IPS-11a (cell line): ENCODE data around the gene VSTM2B.

Experiments used
- H3K4me3 ChIP-seq: one replicate; pipeline ENCODE4 v1.5.1; 2013; ENCODE audit warnings: low read depth, low read length, control low read depth

VSTM2B gene

DNA sequence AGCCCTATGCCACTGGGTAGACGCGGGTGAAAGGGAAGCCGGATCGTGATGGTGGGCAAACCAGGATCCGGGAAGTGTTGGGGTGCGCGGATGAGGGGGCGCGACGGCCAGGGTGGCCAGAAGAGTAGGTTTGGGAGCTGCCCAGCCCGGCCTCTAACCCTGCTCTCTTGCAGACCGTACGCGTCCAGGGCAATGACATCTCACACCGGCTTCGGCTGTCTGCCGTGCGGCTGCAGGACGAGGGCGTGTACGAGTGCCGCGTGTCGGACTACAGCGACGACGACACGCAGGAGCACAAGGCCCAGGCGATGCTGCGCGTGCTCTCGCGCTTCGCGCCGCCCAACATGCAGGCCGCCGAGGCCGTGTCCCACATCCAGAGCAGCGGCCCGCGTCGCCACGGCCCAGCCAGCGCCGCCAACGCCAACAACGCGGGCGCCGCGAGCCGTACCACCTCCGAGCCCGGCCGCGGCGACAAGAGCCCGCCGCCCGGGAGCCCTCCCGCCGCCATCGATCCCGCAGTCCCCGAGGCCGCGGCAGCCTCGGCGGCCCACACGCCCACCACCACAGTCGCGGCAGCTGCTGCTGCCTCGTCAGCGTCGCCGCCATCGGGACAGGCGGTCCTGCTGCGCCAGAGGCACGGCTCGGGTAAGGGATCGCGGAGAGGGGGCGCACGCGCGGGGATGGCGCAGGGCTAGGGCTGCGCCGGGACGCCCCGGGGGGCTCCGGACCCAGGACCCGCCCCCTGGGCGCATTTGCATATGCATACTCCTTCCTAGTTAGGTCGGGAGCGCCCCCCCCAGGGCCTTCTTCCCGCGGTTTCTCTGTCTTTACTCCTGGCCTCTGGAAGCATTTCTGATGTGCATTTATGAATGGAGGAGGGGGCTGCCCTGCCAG lies 4.1 kb downstream of the VSTM2B start:
- H3K4me3 ChIP-seq, result no peak overlapping the region

DNA sequence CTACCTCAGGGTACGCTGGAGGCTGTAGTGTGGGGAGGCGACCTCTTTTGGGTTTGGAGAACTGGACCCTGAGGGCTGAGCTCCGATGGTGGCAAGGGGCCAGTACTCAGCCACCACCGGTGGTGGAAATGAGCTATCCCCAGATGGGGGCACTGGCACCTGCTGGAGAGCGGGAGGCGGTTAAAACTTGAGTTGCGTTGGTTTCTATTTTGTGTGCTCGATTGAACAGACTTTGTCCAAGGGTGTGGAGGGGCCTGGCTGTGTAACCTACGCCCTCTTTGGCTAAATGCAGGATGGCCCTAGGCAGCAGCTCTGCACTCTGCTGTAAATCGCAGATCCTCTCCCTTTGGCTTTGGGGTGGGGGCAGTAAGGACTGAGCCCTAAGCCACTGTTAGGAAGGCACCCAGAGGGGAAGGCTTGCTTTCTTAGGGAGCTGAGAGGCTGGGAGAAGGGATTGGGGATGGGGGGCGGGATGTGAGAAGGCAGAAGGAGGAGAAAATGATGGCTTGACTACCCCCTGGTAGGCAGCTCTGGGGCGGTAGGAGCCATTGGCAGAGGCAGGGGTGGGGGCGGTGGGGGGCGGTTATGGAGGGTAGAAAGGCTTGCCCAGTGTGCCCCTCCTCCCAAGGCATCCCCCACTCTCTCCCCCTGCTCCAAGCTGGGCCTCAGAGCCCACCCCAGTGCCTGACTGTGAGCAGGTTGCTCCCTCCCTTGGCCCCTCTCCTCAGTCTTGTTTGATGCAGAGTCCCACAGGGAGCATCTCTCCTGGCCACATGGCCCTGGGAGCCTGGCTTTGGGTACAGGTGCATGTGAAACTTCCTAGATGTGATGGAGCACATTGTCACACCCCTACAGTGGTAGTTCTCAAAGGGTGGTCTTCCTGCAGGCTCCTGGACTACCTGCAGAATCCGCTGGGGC lies 5.0 kb downstream of the VSTM2B start:
- no peak overlapping the region for H3K4me3 ChIP-seq

DNA sequence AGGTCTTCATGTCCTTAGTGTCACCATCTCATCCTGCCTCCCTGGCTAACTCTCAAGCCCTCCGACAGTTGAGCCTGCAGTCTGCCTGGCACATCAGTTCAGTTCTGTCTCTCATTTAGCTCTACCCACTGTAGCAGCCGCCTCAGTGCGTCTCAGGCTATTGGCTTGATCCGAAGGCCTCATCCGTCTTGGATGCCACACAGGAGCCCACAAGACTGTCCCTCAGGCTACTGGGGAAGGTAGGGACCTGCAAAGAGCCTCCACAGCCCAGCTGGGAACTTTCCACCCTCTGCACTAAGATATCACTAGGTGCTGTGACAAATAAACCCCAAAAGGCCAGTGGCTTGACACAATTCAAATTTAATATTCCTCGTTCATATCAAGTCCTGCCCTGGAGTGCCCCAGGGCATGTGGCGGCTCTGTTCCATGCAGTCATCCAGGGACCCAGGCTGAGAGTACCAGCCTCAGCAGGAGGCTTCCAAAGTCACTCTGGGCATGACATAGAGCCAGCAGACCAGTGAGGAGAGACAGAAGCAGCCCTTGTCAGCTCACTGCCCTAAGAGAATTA lies 5.7 kb downstream of the VSTM2B start:
- H3K4me3 ChIP-seq, result no peak overlapping the region

DNA sequence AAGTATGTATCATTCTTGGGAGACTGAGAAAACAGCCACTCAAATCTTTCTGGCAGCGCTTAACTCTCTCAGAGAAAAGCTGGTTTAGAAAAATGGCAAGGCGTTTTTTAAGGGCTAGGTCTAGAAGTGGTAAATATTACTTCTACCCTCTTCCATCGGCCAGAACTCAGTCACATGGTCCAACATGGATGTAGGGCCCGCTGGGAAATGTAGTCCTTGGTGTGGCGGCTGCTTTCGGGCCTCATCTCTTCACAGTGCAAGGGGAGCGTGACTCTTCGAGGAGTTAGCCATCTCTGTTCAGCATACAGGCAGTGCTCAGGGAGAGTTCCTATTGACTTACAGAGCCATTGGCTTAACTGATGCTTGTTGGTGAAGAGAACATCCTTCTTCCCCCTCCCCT lies 6.3 kb downstream of the VSTM2B start:
- no peak overlapping the region for H3K4me3 ChIP-seq

DNA sequence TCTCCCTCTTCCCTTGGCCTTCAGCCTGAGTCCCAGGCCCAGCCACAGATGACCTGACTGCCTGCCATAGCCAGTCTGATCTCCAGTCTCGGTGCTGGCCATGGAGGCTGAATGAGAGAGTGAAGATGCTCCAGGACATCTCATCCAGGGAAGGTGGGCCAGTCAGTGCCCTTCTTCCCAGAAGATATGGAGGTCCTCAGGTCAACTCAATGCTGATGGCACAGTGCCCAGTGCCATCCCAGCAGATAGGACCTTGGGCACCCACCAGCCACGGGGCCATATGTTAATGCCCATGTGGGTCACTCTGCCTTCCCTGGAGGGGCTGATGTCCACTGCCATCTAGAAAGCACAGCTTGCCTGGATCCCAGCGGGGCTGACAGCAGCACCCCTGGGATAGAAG lies 7.2 kb downstream of the VSTM2B start:
- H3K4me3 ChIP-seq, result no peak overlapping the region

DNA sequence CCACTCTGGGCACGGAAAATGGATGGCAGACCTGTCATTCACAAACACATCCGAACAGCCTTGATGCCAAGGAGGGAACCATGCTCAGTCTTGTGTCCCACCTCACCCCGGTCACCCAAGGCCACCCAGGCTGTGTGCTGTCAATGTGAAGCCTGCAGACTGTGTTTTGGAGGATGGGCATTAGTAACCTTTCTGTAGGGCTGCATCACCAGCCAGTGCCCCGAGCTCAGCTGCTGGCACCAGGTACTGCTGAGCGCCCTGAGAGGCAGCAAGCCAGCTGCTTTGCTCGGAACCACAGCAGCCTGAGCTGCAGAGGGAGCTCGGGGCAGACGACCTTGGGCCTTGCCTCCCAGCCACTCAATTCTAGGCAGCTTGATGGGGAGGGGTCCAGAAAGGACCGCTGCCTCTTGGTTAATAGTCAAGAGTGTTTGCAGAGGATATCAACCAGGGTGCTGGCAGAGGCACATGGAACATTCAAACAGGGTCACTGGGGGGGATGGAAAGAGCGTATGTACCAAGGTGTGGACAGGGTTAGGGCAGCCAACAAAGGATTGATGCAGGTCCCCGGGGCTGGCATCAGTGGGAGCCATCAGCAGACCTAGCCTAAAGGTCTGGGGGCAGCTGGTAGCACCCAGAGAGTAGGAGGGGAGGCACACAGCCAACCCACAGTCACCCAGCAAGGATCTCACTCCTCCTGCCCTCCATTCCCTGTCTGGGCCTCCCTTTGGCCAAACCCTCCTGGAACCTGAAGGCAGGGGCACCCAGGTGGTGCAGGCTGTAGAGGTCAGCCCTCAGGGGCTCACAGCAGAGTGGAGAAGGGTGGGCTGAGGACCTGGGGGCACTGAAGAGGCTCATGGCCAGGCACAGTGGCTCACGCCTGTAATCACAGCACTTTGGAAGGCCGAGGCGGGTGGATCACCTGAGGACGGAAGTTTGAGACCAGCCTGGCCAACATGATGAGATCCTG lies 8.1 kb downstream of the VSTM2B start:
- H3K4me3 ChIP-seq, result no peak overlapping the region

DNA sequence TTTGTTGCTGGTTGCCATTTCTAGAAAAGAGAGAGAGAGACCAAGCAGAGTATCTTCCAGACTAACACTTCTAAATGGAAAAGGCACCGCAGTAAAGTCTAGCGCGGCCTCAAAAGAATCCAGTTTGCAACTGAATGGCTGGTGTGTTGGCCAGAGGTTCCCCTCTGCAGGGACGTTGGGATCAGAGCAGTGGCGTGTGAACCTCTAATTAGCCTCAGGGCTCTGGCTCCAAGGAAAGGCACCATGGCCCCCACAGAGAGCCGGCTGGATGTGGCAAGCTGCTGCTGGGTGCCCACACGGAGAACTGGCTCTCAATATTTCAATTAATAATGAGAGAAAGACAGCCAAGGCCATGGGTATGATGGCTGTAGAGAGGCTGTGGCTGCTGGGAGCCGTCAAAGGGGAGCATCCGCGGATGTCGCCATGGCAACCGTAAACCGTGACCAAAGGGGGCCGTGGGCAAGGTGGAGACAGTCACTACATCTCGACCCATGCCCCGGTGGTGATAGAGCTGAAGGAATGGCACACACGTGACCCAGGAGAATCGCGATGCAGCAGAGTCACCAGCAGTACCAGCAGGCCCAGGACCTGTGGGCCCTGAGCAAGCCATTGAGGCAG lies 9.5 kb downstream of the VSTM2B start:
- no peak overlapping the region for H3K4me3 ChIP-seq

DNA sequence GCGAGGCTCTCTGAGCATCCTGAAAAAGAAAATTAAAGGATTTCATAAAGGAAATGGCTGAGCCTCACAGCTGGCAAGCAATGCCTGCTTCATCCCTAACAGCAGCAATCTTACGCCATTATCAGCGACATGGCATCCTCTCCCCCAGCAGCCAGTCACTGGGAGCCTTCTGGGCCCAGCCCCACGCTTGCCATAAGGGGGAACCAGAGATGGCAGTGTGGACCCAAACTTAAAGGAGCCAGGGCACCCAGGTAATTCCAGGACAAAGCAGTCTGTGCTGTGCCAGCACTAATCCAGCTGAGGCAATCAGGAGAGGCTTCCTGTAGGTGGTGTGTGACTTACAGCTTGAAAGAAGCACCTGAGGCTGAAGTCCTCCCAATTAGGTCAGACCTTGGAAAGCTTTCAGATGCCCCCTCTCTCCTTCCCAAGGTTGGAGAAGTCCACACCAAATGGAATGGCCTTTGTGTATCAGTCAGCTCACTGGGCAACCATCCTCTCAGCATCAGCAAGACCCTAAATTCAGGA lies 10.3 kb downstream of the VSTM2B start:
- no peak overlapping the region for H3K4me3 ChIP-seq

DNA sequence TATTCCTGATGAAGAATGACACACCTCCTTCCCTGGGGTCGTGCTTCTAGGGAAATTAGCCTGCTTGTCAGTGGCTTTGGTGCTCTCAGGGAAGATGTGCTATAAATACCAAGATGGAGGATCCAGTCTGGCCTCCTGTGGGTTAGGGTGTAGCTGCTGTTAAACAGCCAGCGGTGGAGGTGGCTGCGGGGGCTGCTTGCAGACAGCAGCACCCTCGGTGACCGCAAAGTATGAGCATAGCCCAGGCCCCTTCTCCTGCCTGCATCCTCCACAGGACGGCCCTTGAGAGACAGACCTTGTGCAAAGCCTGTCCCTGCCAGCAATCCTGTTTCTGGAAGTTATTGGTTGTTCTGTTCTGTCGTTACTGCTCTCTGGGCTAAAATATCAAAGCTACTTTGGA lies 11.4 kb downstream of the VSTM2B start:
- no peak overlapping the region for H3K4me3 ChIP-seq

DNA sequence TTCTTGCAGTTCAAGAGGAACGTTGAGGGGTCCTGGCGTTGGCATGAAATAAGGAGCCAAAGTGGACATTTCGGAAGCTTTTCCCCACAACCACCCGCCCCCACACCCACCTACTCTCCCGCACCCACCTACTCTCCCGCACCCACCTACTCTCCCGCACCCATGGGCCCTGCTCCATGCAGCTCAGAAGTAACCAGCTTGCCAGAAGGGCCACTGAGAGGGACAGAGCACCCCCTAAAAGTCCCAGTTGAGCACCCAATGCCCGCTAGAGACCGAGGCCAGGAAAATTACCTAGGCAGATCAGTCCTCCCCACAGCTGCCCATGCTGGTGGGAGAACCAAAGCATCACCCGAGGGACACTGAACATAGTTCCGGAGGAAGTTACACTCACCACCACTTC lies 11.8 kb downstream of the VSTM2B start:
- no peak overlapping the region for H3K4me3 ChIP-seq

DNA sequence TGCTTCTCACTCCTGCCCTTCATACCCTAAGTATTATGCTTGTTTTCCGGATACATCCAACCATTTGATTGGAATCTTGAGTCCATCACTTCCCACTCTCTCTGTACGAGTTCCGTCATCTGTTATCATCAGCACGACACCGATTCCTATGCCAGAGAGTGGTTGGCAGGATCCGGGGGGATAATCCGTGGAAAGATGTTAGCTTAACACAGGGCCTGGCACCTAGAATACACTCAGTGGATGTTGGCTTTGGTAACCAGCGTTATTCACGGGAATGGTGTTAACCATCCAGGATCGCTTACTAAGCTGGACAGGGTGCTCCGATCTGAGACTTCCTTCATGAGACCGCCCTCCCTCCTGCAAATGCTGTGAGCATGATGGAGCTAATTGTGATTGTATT lies 12.4 kb downstream of the VSTM2B start:
- no peak overlapping the region for H3K4me3 ChIP-seq

DNA sequence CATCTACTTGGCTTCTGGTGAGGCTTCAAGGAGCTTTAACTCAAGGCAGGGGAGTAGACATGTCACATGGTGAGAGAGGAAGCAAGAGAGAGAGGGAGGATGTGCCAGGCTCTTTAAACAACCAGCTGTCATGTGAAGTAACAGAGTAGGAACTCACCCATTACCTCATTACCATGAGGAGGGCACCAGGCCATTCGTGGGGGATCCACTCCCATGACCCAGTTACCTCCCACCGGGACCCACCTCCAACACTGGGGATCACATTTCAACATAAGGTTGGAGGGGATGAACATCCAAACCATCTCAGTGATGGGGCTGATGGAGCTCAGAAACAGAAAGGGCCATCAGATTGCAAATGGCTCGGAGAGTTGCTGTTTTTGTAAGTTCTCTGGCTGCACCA lies 12.9 kb downstream of the VSTM2B start:
- H3K4me3 ChIP-seq, result no peak overlapping the region

DNA sequence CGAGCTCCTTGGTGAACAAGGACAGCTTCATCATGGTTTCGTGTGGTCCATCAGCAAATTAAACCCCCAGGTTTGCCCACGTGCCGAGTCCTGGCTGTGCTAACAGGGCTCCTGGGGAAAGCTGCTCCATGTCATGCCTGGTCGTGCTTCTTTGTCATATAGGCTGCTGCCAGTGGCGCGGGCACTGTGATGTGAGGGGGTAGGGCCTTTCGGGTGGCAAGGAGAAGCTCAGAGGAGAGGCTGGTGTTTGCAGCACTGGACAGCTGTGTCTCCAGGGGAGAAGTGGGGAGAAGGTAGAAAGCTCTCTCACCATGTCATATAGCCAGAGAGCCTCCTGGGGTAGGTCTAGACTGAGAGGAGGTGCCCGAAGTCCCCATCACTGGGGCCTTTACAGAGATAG lies 13.3 kb downstream of the VSTM2B start:
- H3K4me3 ChIP-seq, result no peak overlapping the region

DNA sequence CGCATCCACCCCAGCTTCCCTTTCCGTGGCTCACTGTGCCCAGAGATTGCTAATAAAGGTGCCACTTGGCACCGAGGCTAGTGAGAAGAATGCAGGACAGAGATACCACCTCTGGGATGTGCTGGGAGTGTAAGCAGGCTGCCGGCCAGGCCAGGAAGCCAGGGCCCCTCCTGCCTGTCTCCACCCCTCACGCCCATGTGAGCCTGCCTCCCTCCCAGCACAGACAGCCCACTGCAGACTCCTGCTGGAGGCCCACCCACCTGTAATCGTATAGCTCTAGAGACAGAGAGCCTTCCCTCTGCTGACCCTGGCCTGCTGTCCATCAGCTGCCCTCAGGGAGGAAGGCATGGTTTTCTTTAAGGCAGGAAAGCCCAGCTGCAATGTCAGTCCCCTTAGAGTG lies 13.9 kb downstream of the VSTM2B start:
- H3K4me3 ChIP-seq, result no peak overlapping the region

DNA sequence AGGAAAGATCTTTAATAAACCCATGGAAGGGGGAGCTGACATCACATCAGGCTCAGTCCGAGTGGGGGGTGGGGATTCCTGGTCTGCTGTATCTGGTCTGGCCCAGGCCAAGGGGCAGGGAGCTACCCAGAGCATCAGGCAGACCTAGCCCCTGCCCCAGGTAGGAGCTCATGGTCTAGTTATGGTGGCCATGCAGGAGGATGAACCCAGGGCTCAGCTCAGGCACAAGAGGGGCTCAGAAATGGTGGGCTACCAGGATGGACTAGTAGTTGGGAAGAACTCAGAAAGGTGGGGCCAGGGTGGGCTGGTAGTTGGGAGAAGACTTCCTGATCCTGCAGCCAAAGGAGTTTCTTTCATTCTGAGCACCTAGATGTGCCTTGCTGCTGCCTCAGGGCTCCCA lies 14.3 kb downstream of the VSTM2B start:
- no peak overlapping the region for H3K4me3 ChIP-seq

DNA sequence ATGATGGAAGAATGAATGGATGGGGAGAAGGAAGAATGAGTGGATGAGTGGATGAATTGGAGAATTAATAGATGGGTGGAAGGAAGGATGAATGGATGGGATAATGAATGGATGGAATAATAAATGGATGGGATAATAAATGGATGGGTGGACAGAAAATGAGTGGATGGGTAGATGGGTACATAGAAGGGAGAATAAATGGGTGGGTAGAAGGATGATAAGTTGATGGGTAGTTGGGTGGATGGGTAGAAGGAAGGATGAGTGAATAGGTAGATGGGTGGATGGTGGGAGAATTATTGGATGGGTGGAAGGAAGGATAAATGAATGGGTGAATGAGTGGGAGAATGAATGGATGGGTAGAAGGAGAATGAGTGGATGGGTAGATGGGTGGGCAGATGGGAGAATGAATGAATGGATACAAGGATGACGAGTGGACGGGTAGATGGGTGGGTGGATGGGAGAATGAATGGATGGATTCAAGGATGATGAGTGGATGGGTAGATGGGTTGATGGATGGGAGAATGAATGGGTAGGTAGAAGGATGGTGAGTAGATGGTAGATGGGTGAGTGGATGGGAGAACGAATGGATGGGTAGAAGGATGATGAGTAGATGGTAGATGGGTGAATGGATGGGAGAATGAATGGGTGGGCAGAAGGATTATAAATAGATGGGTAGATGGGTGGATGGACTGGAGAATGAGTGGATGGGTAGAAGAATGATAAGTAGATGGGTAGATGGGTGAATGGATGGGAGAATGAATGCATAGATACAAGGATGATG lies 15.9 kb downstream of the VSTM2B start:
- no peak overlapping the region for H3K4me3 ChIP-seq

DNA sequence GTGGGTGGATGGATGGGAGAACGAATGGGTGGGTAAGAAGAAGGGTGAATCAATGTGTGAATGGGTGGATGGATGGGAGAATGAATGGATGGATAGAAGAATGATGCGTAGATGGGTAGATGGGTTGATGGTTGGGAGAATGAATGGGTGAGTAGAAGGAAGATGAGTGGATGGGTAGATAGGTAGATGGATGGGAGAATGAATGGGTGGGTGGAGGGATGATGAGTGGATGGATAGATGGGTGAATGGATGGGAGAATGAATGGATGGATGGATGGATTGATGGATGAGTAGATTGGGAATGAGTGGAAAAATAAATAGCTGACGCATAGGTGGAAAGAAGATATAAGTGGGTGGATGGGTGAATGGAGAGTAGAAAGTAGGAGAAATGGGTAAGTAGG lies 16.5 kb downstream of the VSTM2B start:
- H3K4me3 ChIP-seq, result no peak overlapping the region

DNA sequence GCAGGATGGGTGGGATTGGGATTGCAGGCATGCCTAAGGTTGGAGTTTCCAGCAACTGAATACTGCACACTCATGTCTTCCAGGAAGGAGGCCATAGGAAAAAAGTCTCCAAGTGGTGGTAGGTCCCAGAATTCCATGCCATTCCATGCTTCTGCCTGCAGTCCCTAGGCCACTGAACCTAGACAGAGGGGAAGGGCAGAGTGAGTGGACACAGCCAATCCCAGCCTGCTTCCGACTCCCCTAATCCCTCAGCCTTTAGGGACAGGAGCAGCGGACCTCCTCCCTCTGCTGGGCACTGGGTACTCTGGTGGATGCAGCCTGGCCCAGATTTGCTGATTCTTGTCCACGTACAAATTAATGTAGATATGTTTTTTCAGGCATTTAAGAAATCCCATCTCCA lies 17.0 kb downstream of the VSTM2B start:
- no peak overlapping the region for H3K4me3 ChIP-seq

DNA sequence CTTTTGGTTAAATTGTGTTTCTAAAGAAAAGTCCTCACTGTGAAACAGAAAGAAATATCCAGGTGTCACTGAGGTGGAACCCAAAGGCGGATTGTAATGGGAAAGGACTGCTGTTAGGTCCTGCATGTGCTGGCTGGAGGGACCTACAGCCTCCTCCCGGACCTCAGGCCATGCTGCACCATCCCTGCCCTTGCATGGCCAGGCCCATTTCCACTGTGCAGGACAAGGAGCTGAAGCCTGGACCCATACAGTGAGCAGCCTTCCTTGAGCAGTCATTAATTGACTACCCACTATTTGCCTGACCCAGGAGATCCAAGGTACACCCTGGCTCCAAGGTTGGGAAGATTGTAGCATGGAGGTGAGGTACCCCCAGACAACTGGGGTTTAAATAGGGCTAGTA lies 17.6 kb downstream of the VSTM2B start:
- no peak overlapping the region for H3K4me3 ChIP-seq
